PC-9 (cell line): ENCODE data around the gene CDH15. TPM values are rescaled to one million over a fixed set of nuclear protein-coding genes. Genes with fewer than 3 reads are reported as not detected.

Experiments used
- BruUV-seq: library from RNA; stranded (reverse); fragments of 400-500 nt; replicated peaks from 2 replicates; lab custom pipeline; 2021; lab: Mats Ljungman, UMichigan
- CTCF ChIA-PET: fragments of 300-600 bp; sonication (Branson Sonifier 250); formaldehyde crosslinking; loops from one replicate; lab custom pipeline; 2022; ENCODE audit warnings: antibody characterized with exemption; lab: Charles Lee
- POLR2A ChIA-PET: fragments of 300-600 bp; sonication (Branson Sonifier 250); formaldehyde crosslinking; loops from one replicate; lab custom pipeline; 2022; ENCODE audit warnings: antibody characterized with exemption; ENCODE audit not compliant: unreplicated experiment; lab: Charles Lee
- DNase-seq, 2 experiments: peaks; one replicate each; pipeline versions ENCODE4 v3.0.0 to v3.0.0-alpha.2; 2015 to 2022; ENCODE audit warnings: mixed read lengths in 1 of 2
- H2AFZ ChIP-seq: fragments of 200-600 bp; sonication (generic); 2 replicates; pipeline ENCODE4 v1.8.1; 2017; ENCODE audit warnings: antibody characterized with exemption
- H3F3A ChIP-seq: fragments of 200-600 bp; sonication (generic); 2 replicates; pipeline ENCODE4 v1.8.1; 2017; ENCODE audit warnings: antibody characterized with exemption, mild to moderate bottlenecking, low read depth; ENCODE audit not compliant: insufficient read depth
- H3K27ac ChIP-seq: fragments of 200-600 bp; sonication (generic); 2 replicates; pipeline ENCODE4 v1.6.1; 2016; ENCODE audit warnings: mixed run types
- H3K27me3 ChIP-seq: fragments of 200-600 bp; sonication (generic); 2 replicates; pipeline ENCODE4 v1.6.1; 2016; ENCODE audit warnings: low read depth, mixed run types; ENCODE audit not compliant: insufficient read depth
- H3K36me3 ChIP-seq: fragments of 200-600 bp; sonication (generic); 2 replicates; pipeline ENCODE4 v1.6.1; 2016; ENCODE audit warnings: low read depth, mixed run types
- H3K4me1 ChIP-seq: fragments of 200-600 bp; sonication (generic); replicated peaks from 2 replicates; pipeline ENCODE4 v1.6.1; 2016; ENCODE audit warnings: mixed run types; ENCODE audit not compliant: insufficient read depth
- H3K4me2 ChIP-seq: fragments of 200-600 bp; sonication (generic); 2 replicates; pipeline ENCODE4 v1.6.1; 2017; ENCODE audit warnings: mixed run types
- H3K4me3 ChIP-seq: fragments of 200-600 bp; sonication (generic); 2 replicates; pipeline ENCODE4 v1.6.1; 2016; ENCODE audit warnings: mixed run types
- H3K79me2 ChIP-seq: fragments of 200-600 bp; sonication (generic); 2 replicates; pipeline ENCODE4 v1.6.1; 2017; ENCODE audit warnings: low read depth, mixed run types
- H3K9me2 ChIP-seq: fragments of 200-600 bp; sonication (generic); 2 replicates; pipeline ENCODE4 v1.8.1; 2017; ENCODE audit warnings: mild to moderate bottlenecking; ENCODE audit not compliant: insufficient read depth
- H3K9me3 ChIP-seq: fragments of 200-600 bp; sonication (generic); 2 replicates; pipeline ENCODE4 v1.8.1; 2016; ENCODE audit warnings: low read depth; ENCODE audit not compliant: insufficient read depth
- H4K20me1 ChIP-seq: fragments of 200-600 bp; sonication (generic); 2 replicates; pipeline ENCODE4 v1.8.1; 2017; ENCODE audit not compliant: insufficient read depth
- EZH2 ChIP-seq: fragments of 200-600 bp; sonication (generic); IDR thresholded peaks from 2 replicates; pipeline ENCODE4 v1.8.0; 2017; ENCODE audit warnings: antibody characterized with exemption, low read depth
- intact Hi-C: fragments of 100-400 bp; cut with micrococcal nuclease; formaldehyde crosslinking; loops from one replicate; pipeline ENCODE4 v1.10.0; 2022; ENCODE audit not compliant: unreplicated experiment
- total RNA-seq: library from RNA; stranded (reverse); gene quantifications from 2 replicates; pipeline ENCODE4 v1.2.3, GENCODE V29; 2021
- TF ChIP-seq, protein P1 (sequence below): fragments of 200-600 bp; sonication (generic); conservative IDR thresholded peaks from 2 replicates; pipeline ENCODE4 v1.6.1; 2017; ENCODE audit warnings: mixed run types, antibody characterized with exemption, mild to moderate bottlenecking, moderate library complexity

The CDH15 gene
- total RNA-seq, 1 experiment from 2014 or later = not detected

DNA sequence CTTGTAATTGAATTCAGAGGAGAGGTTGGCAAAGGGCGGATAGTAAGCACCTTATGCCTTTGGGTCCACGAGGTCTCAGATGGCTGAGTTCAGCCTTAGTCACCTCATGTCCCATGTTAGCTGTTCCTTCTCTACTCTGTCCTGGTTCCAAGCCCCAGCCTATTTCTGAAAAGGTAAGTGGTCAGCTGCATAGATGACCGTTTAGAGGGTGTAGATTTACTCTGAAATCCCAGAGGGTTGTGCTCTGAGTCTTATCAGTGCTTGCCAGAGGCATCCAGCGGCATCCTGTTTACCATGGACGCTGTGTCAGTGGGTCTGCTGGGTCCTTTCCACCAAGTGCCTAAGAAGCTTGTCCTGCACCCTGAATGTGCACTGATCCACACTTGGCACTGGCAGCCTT lies 47.8 kb downstream of the CDH15 start:
- CTCF ChIA-PET = no interaction called here

DNA sequence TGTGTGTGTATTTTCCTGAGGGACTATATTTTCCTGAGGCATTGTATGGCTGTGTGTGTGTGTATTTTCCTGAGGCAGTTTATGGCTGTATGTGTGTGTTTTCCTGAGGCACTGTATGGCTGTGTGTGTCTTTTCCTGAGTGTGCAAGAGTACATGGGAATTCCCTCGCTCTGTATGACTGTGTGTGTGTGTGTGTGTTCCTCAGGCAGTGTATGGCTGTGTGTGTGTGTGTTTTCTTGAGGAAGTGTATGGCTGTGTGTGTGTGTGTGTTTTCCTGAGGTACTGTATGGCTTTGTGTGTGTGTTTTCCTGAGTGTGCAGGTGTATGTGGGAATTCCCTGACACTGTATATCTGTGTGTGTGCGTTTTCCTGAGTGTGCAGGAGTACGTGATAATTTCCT lies 50.1 kb downstream of the CDH15 start:
- Histone ChIP-seq H3K4me2 (no peak overlapping the region), H3F3A (peaks cover 4% of the 10 kb centered on the region; the same call in 1 of the 2 replicates), H4K20me1 (no peaks in the 10 kb centered on the region), H3K79me2 (peaks cover 15% of the 10 kb centered on the region), H3K4me3 (no peak overlapping the region), H3K36me3 (peaks cover 16% of the 10 kb centered on the region), H3K9me2 (no peaks in the 10 kb centered on the region), H3K27ac (no peak overlapping the region), H2AFZ (no peak overlapping the region), H3K27me3 (no peaks in the 10 kb centered on the region), H3K4me1 (0 out of 2 replicates have a peak, but pooled peaks cover 5% of the 10 kb centered on the region), H3K9me3 (no peaks in the 10 kb centered on the region; the same call in 1 of the 2 replicates)
- no TSS peak for BruUV-seq
- DNase-seq = no peak
- TF ChIP-seq, protein P1, sequence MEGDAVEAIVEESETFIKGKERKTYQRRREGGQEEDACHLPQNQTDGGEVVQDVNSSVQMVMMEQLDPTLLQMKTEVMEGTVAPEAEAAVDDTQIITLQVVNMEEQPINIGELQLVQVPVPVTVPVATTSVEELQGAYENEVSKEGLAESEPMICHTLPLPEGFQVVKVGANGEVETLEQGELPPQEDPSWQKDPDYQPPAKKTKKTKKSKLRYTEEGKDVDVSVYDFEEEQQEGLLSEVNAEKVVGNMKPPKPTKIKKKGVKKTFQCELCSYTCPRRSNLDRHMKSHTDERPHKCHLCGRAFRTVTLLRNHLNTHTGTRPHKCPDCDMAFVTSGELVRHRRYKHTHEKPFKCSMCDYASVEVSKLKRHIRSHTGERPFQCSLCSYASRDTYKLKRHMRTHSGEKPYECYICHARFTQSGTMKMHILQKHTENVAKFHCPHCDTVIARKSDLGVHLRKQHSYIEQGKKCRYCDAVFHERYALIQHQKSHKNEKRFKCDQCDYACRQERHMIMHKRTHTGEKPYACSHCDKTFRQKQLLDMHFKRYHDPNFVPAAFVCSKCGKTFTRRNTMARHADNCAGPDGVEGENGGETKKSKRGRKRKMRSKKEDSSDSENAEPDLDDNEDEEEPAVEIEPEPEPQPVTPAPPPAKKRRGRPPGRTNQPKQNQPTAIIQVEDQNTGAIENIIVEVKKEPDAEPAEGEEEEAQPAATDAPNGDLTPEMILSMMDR = no peak
- no peak for TF ChIP-seq EZH2
- CTCF ChIA-PET = no interaction called here
- intact Hi-C loops = no loop called here
- POLR2A ChIA-PET = no interaction called here

More for the DNA sequence above, 47.8 kb downstream of the CDH15 start:
- intact Hi-C loops = loop anchor here (5.0 kb wide), 1 partner anchor 292 kb away; no protein-coding TSS in a partner anchor
- Histone ChIP-seq H3K9me2 (no peaks in the 10 kb centered on the region), H3K4me1 (0 out of 2 replicates have a peak, but pooled peaks cover 5% of the 10 kb centered on the region), H3K9me3 (no peaks in the 10 kb centered on the region), H3K27me3 (no peaks in the 10 kb centered on the region), H2AFZ (no peak overlapping the region), H3F3A (peaks cover 4% of the 10 kb centered on the region; the same call in 1 of the 2 replicates), H3K4me2 (no peak overlapping the region), H3K27ac (no peak overlapping the region), H4K20me1 (no peaks in the 10 kb centered on the region), H3K36me3 (no peaks in the 10 kb centered on the region; the same call in 1 of the 2 replicates), H3K79me2 (peaks cover 15% of the 10 kb centered on the region), H3K4me3 (no peak overlapping the region)
- BruUV-seq = no TSS peak
- no peak for DNase-seq
- TF ChIP-seq, protein P1 = no peak
- POLR2A ChIA-PET = no interaction called here

DNA sequence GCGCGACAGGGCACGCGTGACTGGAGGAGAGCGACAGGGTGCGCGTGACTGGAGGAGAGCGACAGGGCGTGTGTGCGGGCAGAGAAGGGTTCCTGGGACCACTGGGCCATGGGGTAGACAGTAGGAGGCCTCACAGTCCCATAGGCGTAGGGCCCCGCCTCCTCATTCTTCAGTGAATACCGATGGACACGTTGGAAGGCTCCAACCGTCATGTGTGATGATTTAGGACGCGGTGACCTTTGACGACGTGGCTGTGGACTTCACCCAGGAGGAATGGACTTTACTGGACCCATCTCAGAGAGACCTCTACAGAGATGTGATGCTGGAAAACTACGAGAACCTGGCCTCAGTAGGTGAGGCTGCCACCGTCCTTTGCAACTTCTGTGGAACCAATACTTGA lies 51.4 kb downstream of the CDH15 start:
- no peak for DNase-seq
- TF ChIP-seq EZH2 = no peak
- TF ChIP-seq, protein P1 = no peak
- H3K4me1 ChIP-seq = 0 out of 2 replicates have a peak, but pooled peaks cover 5% of the 10 kb centered on the region
- peaks cover 8% of the 10 kb centered on the region for H3K79me2 ChIP-seq
- BruUV-seq = no TSS peak
- H3K36me3 ChIP-seq = peaks cover 28% of the 10 kb centered on the region
- ChIA-PET POLR2A (no interaction called here), CTCF (no interaction called here)
- no peak overlapping the region for H3K4me3 ChIP-seq
- H3K4me2 ChIP-seq = no peak overlapping the region
- H3K27me3 ChIP-seq = no peaks in the 10 kb centered on the region
- H3F3A ChIP-seq = 0 out of 2 replicates have a peak, but pooled peaks cover 4% of the 10 kb centered on the region
- peaks cover 6% of the 10 kb centered on the region for H3K9me3 ChIP-seq
- H2AFZ ChIP-seq = no peak overlapping the region
- no peaks in the 10 kb centered on the region for H4K20me1 ChIP-seq
- H3K9me2 ChIP-seq = no peaks in the 10 kb centered on the region
- intact Hi-C loops = no loop called here
- no peak overlapping the region for H3K27ac ChIP-seq
